CD4-positive, alpha-beta T cell treated with Interleukin-1 beta for 1 hour (primary cell): Measurements from ENCODE around the gene SOWAHD.
A peak's percentile ranks its signal among the peaks of the same experiment; 100 is the strongest.
"Not testable (repeated sequence)": the region's sequence is repeated elsewhere in the genome, so short reads cannot be mapped to it uniquely, and the experiment has no call there.

Experiments
- DNase-seq, 2 donors: peaks; one replicate each; pipeline ENCODE4 v3.0.0-alpha.2; 2020 to 2022

SOWAHD gene

DNA sequence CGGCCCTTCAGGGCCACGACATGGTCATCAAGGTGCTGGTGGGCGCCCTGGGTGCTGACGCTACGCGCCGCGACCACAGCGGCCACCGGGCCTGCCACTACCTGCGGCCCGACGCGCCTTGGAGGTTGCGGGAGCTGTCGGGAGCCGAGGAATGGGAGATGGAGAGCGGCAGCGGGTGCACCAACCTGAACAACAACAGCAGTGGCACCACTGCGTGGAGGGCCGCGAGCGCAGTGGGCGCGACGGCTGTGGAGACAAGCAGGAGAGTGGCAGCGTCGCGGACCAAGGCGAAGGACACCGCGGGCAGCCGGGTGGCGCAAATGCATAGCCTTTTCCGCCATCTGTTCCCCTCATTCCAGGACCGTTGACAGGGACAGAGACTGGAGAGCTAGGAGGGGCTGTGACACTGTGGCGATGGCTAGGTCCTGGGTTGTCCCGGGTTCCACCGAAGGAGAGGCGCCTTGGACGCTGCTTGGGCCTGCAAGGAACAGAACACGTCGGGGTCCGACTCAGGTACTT lies 919 bp downstream of the SOWAHD start:
- DNase-seq = no peak

DNA sequence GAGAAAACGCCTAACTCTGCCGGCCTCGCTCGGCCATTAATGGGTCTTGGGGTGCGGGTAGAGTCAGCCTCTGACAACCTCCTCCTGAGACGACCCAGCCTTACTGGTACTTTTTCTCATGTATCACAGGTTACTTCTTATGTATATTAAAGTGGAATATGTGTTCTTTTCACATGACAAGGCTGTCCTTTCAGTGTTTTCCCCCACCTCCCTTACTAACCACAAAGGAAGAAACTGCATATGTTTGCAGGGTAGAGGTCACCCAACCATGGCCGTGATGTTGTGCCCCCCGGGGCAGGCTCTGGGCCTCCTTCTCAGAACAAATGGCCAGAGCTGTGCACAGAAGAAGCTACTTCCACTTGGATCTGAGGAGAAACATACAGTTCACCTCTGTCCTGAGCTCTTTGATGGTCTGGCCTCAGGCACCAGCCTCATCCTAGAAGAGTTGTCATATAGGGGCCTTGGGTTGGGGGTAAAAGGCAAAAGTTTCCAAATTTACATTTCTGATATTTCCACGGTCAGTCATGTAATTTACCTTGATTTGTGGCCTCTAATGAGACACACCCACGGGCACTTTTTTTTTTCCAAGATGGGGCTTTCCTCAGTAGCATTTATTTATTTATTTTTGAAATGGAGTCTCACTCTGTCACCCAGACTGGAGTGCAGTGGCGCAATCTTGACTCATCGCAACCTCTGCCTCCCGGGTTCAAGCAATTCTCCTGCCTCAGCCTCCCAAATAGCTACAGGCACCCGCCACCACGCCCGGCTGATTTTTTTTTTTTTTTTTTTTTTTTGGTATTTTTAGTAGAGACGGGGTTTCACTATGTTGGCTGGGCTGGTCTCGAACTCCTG lies 1.9 kb downstream of the SOWAHD start:
- DNase-seq = no peak

DNA sequence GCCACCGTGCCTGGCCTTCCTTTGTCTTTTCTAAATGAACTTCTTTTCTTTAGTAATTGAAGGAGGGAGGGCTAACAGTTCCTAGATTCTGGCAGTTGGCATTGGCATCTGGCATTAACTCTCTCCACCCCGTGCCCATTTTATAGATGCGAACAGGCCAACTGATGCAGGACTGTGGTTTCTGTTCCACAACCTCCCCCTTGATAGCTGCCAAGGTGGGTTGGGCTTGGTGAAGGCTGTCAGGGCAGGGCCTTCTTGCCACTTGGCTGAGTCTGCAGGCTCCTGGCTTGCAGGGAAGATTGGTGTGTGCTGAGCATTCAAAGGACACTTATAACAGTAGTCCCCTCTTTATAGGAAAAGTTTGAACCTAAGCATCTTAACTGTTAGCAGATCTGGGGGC lies 4.3 kb downstream of the SOWAHD start:
- DNase-seq = no peak

DNA sequence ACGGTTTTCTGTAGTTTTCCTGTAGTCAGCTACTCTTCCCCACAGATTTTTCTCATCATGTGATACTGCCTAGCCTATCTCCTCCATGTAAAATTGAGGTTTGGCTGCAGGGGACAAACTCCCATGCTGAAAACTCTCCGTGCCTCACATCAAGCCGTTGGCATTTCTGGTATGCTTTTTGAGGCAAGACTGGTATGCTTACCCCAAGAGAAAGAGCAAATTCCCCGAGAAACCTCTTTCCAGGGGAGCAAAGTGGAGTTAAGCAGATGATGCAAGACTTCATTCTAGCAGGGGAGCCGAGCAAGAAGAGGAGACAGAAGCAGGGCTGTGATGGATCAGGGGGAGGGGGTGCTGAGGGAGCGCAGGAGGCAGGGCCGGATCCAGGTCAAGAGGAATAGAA lies 4.8 kb downstream of the SOWAHD start:
- DNase-seq = no peak

DNA sequence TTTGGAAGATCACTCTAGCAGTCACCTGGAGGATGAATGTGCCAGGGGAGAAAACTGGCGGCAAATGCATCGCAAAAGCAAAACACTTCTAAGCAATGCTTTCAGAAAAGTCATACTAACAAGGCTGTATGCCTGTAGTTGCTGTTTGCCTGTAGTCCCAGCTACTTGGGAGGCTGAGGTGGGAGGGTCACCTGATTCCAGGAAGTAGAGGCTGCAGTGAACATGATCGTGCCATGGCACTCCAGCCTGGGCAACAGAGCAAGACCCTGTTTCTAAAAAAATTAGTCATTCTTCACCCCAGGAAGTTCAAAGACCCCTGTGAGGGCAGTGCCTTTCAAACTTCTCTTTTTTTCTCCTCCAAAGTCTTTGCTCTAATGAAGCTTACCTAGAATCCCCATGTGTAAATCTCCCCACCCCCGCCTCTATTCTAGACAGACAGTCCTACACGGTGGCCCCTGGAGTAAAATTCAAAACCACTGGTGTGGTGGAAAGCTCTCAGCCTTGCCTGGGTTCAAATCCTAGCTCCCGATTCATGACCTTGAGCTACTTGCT lies 5.5 kb downstream of the SOWAHD start:
- no peak for DNase-seq

DNA sequence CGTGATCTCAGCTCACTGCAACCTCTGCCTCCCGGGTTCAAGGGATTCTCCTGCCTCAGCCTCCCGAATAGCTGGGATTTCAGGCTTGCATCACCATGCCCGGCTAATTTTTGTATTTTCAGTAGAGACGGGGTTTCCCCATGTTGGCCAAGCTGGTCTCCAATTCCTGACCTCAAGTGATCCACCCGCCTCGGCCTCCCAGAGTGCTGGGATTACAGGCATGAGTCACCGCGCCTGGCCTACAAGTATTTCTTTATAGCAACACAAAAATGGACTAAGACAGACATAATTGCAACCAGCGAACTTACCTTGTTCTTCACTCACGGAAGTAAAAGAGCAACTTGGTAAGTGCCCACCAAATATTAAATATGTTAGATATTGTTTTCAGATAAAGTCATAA lies 10.0 kb downstream of the SOWAHD start:
- not testable (repeated sequence) for DNase-seq

DNA sequence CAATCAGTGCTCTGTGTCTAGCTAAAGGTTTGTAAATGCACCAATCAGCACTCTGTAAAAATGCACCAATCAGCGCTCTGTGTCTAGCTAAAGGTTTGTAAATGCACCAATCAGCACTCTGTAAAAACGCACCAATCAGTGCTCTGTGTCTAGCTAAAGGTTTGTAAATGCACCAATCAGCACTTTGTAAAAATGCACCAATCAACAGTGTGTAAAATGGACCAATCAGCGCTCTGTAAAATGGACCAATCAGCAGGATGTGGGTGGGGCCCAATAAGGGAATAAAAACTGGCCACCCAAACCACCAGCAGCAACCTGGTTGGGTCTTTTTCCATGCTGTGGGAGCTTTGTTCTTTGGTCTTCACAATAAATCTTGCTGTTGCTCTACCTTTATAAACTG lies 11.0 kb downstream of the SOWAHD start:
- not testable (repeated sequence) for DNase-seq

DNA sequence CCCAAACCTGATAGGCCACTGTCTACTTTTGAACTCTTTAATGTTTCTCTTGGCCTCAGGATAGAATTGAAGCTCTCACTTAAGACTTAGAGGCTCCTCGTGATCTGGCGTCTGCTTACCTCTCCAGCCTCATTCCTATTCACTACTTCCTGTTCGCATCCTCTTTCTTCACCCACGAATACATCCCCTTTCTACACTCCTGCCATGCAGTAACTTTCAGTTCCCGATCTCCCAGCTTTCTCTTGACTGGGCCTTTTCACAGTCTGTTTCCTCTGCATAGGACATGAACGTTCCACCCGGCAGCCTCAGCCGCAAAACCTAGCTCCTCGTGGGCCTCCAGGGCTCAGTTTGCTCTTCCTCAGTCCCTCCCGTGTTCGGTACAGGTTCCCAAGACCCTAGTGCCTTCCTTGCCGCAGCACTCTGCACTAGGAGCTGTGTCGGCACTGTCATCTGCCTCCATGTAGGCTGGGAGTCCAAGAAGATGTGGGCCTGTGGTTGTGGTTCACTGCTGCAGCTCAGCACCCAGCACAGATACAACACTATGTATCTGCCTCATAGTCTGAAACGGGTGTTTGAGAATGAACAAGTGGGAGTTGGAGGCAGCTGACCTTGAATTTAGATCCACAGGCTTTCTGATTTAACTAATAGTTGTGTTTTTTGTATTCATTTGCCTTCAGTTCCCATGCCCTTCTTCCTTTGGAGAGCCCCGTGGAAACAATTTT lies 17.3 kb downstream of the SOWAHD start:
- no peak for DNase-seq

DNA sequence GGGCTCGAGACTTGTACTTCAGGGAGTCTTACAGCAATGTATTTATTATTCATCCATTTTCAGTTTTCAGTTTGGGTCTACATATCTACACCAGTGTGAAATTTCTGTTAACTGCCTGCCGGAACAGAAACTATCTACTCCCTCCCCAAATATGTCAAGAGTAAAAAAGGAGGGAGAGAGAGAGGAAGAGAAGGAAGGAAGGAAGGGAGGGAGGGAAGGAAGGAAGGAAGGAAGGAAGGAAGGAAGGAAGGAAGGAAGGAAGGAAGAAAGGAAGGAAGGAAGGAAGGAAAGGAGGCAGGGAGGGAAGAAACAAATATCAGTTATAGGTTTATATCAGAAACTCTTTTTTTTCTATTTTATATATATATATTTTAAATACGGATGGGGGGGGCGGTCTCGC lies 20.4 kb downstream of the SOWAHD start:
- DNase-seq = no peak

DNA sequence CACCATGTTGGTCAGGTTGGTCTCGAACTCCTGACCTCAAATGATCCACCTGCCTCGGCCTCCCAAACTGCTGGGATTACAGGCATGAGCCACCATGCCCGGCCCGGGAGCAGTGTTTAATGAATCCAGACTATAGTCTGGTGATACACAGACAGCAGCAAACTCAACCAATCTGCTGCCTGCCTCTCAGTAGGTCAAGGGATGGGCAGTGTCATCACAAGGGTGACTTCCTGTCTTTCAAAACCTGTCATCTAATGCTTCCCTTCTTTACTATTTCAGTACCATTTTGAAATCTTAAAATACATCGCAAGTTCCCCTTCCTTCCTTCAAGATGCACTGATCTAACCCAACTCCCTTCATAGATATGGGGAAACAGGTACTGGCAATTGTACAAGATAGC lies 24.6 kb downstream of the SOWAHD start:
- peak in 1 of 2 donors; percentile 43 for DNase-seq

DNA sequence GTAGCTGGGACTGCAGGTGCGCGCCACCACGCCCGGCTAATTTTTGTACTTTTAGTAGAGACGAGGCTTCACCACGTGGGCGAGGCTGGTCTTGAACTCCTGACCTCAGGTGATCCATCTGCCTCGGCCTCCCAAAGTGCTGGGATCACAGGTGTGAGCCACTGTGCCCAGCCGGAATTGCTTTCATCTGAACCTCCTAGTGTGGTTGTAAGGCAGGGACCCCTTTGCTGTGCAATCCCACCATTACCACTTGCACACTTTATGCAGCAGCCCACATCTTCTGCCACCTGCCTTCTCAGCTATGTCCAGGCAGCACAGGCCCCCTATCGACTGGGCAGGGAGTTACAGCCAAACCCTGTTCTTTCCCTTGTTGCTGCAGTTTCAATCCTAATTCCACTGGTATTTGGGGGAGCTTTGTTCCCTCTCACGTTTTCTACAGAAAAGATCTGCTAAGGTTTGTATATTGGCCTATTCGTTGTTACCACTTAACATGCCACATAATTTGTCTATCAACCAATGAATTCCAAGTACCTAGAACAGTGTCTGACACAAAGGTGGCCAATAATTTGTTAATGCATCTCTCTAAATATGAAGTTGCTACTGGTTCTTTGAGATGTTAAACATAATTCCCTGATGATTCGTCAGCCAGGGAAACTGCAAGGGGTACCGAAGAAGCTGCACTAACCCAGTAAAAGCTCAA lies 26.5 kb downstream of the SOWAHD start:
- peak; percentile 53 to 59 for DNase-seq

DNA sequence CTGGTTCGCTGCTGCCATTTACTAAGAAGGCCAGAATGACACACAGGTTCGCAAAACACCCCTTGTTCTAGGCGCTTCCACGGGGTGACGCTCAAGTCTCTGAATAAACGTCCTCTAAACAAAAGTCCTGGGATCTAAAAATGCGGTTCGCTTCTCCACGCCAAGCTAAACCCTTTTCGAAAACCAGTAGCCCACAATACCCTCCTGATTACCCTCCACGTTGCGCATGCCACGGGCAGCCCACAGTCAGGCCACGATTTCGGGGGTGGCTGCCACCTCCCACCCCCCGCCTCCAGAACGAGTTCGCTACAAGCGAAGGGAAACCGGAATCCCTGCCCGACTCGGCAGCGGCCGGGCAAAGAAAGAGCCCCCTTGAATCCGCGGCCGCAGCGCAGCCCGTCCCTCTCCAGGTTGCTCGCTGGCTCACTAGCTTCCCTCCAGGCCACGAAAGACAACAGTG lies 32.6 kb downstream of the SOWAHD start:
- DNase-seq = peak; percentile 44 to 50

DNA sequence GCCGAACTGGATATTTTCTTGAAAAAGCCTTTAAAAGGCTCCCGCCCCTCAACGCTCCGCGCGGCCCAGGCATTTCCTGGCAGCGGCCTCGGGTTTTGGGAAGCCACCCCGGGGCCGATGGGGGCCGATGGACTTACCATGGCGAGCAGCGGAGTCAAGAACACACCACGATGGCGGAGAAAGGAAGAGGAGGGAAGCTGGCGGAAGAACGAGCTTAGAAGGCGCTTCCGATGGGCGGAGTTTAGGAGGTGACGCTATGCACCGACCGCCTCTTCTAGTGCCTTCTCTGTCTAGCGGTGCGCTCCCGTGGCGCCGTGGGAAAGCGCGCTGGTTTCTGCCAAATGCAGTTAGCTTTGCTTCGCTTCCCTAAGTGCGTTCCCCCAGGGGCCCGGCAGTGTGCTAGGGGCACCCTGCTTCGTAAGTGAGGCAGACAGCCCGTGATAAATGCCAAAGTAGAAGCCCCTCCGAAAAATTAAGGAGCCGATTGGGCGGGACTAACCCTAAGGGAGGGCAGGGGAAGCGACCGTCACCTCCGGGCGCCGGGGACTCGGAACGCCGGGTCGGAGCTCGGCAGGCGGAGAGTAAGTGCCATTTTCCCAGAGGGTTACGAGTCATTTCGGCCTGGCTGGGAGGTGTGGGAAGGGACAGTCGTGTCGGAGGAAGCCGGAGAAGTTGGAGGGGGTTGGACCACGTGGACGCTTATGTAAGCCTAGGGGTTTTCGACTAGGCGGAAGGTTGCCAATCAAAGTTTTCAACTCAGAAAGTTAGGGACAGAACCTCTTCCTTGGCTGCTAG lies 33.2 kb downstream of the SOWAHD start, which contains the start of gene RPL39:
RPL39 (minus strand) TSS at position 194 of the 795 bp plus-strand sequence; CDS start at position 140, 54 bp downstream.
- DNase-seq = peak; percentile 85 to 87

DNA sequence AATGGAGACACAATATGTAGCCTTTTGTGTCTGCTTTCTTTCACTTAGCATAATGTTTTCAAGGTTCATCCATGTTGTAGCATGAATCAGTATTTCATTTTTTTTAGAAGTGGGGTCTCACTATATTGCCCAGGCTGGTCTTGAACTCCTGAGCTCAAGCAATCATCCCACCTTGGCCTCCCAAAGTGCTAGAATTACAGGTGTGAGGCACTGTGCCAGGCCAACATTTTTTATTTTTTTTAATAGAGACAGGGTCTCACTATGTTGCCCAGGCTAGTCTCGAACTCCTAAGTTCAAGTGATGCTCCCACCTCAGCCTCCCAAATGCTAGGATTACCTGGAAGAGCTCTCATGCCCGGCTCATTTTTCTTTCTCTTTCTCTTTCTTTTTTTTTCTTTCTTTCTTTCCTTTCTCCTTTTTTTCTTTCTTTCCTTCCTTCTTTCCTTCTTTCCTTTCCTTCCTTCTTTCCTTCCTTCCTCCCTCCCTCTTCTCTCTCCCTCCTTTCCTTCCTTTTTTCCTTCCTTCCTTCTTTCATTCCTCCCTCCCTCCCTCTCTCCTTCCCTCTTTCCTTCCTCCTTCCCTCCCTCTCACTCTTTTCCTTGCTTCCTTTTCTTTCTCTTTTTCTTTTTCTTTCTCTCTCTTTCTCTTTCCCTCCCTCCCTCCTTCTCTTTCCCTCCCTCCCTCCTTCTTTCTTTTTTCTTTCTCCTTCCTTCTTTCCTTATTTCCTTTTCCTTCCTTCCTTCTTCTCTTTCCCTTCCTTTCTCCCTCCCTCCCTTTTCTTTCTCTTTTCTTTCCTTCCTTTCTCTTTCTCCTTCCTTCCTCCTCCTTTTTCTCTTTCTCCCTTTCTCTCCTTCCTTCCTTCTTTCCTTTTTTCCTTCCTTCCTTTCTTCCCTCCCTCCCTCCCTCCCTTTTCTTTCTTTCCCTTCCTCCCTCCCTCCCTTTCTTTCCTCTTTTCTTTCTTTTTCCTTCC lies 43.1 kb downstream of the SOWAHD start:
- no peak for DNase-seq

DNA sequence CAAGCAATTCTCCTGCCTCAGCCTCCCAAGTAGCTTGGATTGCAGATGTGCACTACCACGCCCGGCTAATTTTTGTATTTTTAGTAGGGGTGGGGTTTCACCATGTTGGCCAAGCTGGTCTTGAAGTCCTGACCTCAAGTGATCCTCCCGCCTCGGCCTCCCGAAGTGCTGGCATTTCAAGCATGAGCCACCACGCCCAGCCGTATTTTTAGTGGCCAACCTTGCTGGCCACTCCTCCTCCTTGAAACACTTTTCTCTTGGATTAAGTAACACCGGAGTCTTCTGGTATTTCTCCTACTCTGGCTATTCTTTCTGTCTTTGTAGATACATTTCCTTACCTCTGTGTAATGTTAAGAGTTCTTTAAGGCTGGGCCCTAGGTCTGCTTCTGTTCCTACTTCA lies 44.2 kb downstream of the SOWAHD start:
- no peak for DNase-seq

DNA sequence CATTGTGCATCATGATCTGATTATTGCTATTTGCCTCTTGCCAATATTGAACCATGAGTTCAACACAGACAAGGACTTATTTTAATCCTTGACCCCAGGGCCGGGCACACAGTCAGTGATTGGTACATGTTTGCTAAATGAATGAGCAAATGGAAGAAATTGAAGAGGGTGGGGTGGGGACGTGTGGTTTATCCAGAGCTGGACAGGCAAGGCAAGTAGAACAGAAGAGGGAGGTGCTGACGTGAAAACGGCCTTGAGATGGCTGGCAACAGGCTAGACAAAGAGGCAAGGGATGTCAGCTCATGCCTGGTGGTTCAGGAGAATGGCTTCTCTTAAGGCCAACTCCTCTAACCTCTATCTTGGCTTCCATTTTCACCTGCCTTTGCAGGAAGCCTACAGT lies 50.1 kb downstream of the SOWAHD start:
- not testable (repeated sequence) for DNase-seq

DNA sequence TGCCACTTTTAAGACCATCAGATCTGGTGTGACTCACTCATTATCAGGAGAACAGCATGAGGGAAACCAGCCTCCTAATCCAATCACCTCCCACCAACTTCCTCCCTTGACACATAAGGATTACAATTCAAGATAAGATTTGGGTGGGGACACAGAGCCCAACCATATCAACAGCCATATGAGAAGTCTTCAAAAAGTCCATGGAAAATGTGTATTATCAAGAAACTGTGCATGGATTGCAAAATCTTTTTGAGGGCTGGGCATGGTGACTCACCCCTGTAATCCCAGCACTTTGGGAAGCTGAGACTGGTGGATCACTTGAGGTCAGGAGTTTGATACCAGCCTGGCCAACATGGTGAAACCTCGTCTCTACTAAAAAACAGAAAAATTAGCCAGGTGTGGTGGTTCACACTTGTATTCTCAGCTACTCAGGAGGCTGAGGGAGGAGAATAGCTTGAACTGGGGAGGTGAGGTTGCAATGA lies 50.8 kb downstream of the SOWAHD start:
- DNase-seq = no peak
